HepG2 (cell line): ENCODE data around the gene SAE1.

Experiments used
- PAWR ChIP-seq: sonication (generic); formaldehyde crosslinking; IDR thresholded peaks from 2 replicates; pipeline ENCODE4 v1.4.0; 2020; ENCODE audit warnings: missing genetic modification reagents, mild to moderate bottlenecking, borderline replicate concordance
- POLR2A ChIP-seq, 2 experiments: IDR thresholded peaks; 2 replicates each; pipeline ENCODE4 v1.6.1; 2011; ENCODE audit warnings: low read depth in 2 of 2, low read length in 2 of 2, mild to moderate bottlenecking in 1 of 2, moderate library complexity in 1 of 2; ENCODE audit not compliant: insufficient read depth in 1 of 2
- TF ChIP-seq, protein P1 (sequence below): sonication (generic); formaldehyde crosslinking; conservative IDR thresholded peaks from 2 replicates; pipeline ENCODE4 v1.8.0; 2022; ENCODE audit warnings: mild to moderate bottlenecking, moderate library complexity, missing genetic modification reagents
- TF ChIP-seq, protein P2 (sequence below): sonication (generic); formaldehyde crosslinking; IDR thresholded peaks from 2 replicates; pipeline ENCODE4 v1.4.0; 2020; ENCODE audit warnings: missing genetic modification reagents

DNA sequence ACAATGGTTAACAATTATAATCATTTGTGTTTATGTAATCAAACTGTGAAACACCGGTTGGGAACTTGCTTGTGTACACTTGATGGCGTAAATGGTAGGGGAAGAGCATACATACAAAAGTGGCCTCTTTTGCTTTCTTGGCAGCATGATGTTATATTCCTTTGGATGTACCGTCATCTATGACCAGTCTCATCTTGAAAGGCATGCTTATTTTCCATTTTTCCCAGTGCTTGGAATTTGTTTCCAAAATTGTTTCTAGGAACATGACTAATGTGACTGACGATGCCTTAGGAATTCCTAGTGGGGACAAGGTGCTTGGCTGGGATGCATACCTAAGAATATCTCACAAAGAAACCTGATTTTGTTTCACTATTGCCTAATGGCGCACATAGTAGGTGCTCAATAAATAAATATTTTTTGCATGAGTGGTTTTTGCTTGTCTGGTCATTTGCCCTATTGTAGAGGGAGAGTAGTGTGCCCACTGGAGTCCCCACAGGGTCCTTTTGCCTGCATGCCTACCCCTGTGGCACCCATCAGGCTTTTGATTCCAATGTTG, 45.5 kb downstream of the SAE1 start:
- TF ChIP-seq, protein P1, sequence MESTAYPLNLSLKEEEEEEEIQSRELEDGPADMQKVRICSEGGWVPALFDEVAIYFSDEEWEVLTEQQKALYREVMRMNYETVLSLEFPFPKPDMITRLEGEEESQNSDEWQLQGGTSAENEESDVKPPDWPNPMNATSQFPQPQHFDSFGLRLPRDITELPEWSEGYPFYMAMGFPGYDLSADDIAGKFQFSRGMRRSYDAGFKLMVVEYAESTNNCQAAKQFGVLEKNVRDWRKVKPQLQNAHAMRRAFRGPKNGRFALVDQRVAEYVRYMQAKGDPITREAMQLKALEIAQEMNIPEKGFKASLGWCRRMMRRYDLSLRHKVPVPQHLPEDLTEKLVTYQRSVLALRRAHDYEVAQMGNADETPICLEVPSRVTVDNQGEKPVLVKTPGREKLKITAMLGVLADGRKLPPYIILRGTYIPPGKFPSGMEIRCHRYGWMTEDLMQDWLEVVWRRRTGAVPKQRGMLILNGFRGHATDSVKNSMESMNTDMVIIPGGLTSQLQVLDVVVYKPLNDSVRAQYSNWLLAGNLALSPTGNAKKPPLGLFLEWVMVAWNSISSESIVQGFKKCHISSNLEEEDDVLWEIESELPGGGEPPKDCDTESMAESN: no peak
- TF ChIP-seq PAWR (CRISPR knock-in tag) (no peak), POLR2A (IDR thresholded peaks at IDR 0.05; ENCODE audit: insufficient read depth in 1 of 2, low read depth in 2 of 2, low read length in 2 of 2) (no peak)
- TF ChIP-seq, protein P2, sequence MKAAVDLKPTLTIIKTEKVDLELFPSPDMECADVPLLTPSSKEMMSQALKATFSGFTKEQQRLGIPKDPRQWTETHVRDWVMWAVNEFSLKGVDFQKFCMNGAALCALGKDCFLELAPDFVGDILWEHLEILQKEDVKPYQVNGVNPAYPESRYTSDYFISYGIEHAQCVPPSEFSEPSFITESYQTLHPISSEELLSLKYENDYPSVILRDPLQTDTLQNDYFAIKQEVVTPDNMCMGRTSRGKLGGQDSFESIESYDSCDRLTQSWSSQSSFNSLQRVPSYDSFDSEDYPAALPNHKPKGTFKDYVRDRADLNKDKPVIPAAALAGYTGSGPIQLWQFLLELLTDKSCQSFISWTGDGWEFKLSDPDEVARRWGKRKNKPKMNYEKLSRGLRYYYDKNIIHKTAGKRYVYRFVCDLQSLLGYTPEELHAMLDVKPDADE (CRISPR knock-in tag): no peak
